SK-N-SH (cell line): ENCODE results near the gene PCDHGA1. TPM values are rescaled to one million over a fixed set of nuclear protein-coding genes. Genes with fewer than 3 reads are reported as not detected.

Experiments used
- CTCF ChIA-PET: fragments of 300-600, 350-600 bp; formaldehyde crosslinking; extraction: SDS; loops from one replicate; lab custom pipeline; 2021; lab: Yijun Ruan, JAX
- POLR2A ChIA-PET: fragments of 350-600 bp; sonication (Branson Sonifier 250); formaldehyde crosslinking; extraction: SDS; loops from one replicate; lab custom pipeline; 2020; ENCODE audit warnings: antibody characterized with exemption, inconsistent platforms; lab: Yijun Ruan, JAX
- DNase-seq: peaks from one replicate; pipeline ENCODE4 v3.0.0; 2012
- H2AFZ ChIP-seq: fragments of 200-600 bp; sonication (generic); 2 replicates; pipeline ENCODE4 v1.8.1; 2016; ENCODE audit warnings: antibody characterized with exemption, mild to moderate bottlenecking, low read depth
- H3F3A ChIP-seq: fragments of 200-600 bp; sonication (generic); replicated peaks from 2 replicates; pipeline ENCODE3; 2016; ENCODE audit warnings: antibody characterized with exemption, mild to moderate bottlenecking; ENCODE audit not compliant: insufficient read depth
- H3K27ac ChIP-seq, 2 experiments: fragments of 200-500 bp in 1 of 2; fragments of 200-600 bp in 1 of 2; sonication (Bioruptor generic) in 1 of 2; sonication (generic), shearing (Covaris generic) in 1 of 2; 2 replicates each; pipeline versions ENCODE4 v1.5.1 to v1.6.1; 2014 to 2016; ENCODE audit warnings: low read depth in 2 of 2, inconsistent platforms in 1 of 2, low read length in 1 of 2, mild to moderate bottlenecking in 1 of 2, mixed read lengths in 1 of 2
- H3K27me3 ChIP-seq: fragments of 200-600 bp; sonication (generic), shearing (Covaris generic); 2 replicates; pipeline ENCODE4 v1.6.1; 2016; ENCODE audit warnings: mixed run types; ENCODE audit not compliant: insufficient read depth
- H3K36me3 ChIP-seq, 2 experiments: fragments of 200-500 bp in 1 of 2; fragments of 200-600 bp in 1 of 2; sonication (Bioruptor generic) in 1 of 2; sonication (generic) in 1 of 2; replicated peaks in 1 of 2; 2 replicates each; pipeline versions ENCODE3 to v1.5.1; 2014 to 2016; ENCODE audit warnings: low read length in 1 of 2, mild to moderate bottlenecking in 1 of 2; ENCODE audit not compliant: insufficient read depth in 2 of 2, control insufficient read depth in 1 of 2
- H3K4me1 ChIP-seq, 2 experiments: fragments of 200-500 bp in 1 of 2; fragments of 200-600 bp in 1 of 2; sonication (Bioruptor generic) in 1 of 2; sonication (generic), shearing (Covaris generic) in 1 of 2; 2 replicates each; pipeline versions ENCODE4 v1.5.1 to v1.6.1; 2014 to 2016; ENCODE audit warnings: low read depth in 1 of 2, low read length in 1 of 2, mixed run types in 1 of 2; ENCODE audit not compliant: insufficient read depth in 2 of 2, control insufficient read depth in 1 of 2
- H3K4me2 ChIP-seq: fragments of 200-600 bp; sonication (generic), shearing (Covaris generic); 2 replicates; pipeline ENCODE4 v1.6.1; 2017; ENCODE audit warnings: mixed run types
- H3K4me3 ChIP-seq, 2 experiments: fragments of 200-500 bp in 1 of 2; fragments of 200-600 bp in 1 of 2; sonication (Bioruptor generic) in 1 of 2; sonication (generic), shearing (Covaris generic) in 1 of 2; 2 replicates each; pipeline versions ENCODE4 v1.5.1 to v1.8.1; 2014 to 2016; ENCODE audit warnings: low read depth in 2 of 2, inconsistent platforms in 1 of 2, low read length in 1 of 2, mild to moderate bottlenecking in 1 of 2, mixed read lengths in 1 of 2, moderate library complexity in 1 of 2
- H3K79me2 ChIP-seq: fragments of 200-600 bp; sonication (generic); 2 replicates; pipeline ENCODE4 v1.8.1; 2017; ENCODE audit warnings: mild to moderate bottlenecking; ENCODE audit not compliant: insufficient read depth
- H3K9ac ChIP-seq: fragments of 200-600 bp; sonication (generic); 2 replicates; pipeline ENCODE4 v1.6.1; 2017; ENCODE audit warnings: mixed run types
- H3K9me2 ChIP-seq: fragments of 200-600 bp; sonication (generic); 2 replicates; pipeline ENCODE4 v1.6.1; 2017; ENCODE audit warnings: mixed run types
- H3K9me3 ChIP-seq: fragments of 200-600 bp; sonication (generic); 2 replicates; pipeline ENCODE4 v1.6.1; 2017; ENCODE audit warnings: mixed run types, mild to moderate bottlenecking, moderate library complexity
- H4K20me1 ChIP-seq: fragments of 200-600 bp; sonication (generic); 2 replicates; pipeline ENCODE4 v1.6.1; 2017; ENCODE audit warnings: mild to moderate bottlenecking, mixed run types; ENCODE audit not compliant: insufficient read depth
- CHD2 ChIP-seq: fragments of 150-350 bp; IDR thresholded peaks from 2 replicates; pipeline ENCODE4 v1.6.1; 2018; ENCODE audit warnings: low read length; ENCODE audit not compliant: partially characterized antibody
- CTCF ChIP-seq: fragments of 200-600 bp; sonication (generic); IDR thresholded peaks from 2 replicates; pipeline ENCODE4 v1.6.1; 2017; ENCODE audit warnings: antibody characterized with exemption, mild to moderate bottlenecking, moderate library complexity
- ELF1 ChIP-seq: IDR thresholded peaks from 2 replicates; pipeline ENCODE4 v1.4.0; 2012
- EP300 ChIP-seq, 2 experiments: IDR thresholded peaks; 2 replicates each; pipeline versions ENCODE4 v1.4.0 to v1.6.1; 2012; ENCODE audit warnings: borderline replicate concordance in 1 of 2, low read depth in 1 of 2, low read length in 1 of 2
- EZH2phosphoT487 ChIP-seq: fragments of 200-600 bp; sonication (generic); IDR thresholded peaks from 2 replicates; pipeline ENCODE4 v1.6.1; 2017; ENCODE audit warnings: low read depth, mixed run types, mild to moderate bottlenecking, antibody characterized with exemption, moderate library complexity, borderline replicate concordance
- FOSL2 ChIP-seq: IDR thresholded peaks from 2 replicates; pipeline ENCODE4 v1.4.0; 2012; ENCODE audit warnings: low read depth, mild to moderate bottlenecking, moderate library complexity, borderline replicate concordance
- FOXJ3 ChIP-seq: sonication (generic); formaldehyde crosslinking; IDR thresholded peaks from 2 replicates; pipeline ENCODE4 v1.5.1; 2020; ENCODE audit warnings: mild to moderate bottlenecking, missing genetic modification reagents
- FOXM1 ChIP-seq: IDR thresholded peaks from 2 replicates; pipeline ENCODE4 v1.4.0; 2012; ENCODE audit warnings: low read depth, mild to moderate bottlenecking
- GABPA ChIP-seq: IDR thresholded peaks from 2 replicates; pipeline ENCODE4 v1.4.0; 2012; ENCODE audit warnings: low read depth, mild to moderate bottlenecking
- MEF2A ChIP-seq: IDR thresholded peaks from 2 replicates; pipeline ENCODE4 v1.4.0; 2012; ENCODE audit warnings: low read depth, borderline replicate concordance
- PBX3 ChIP-seq: IDR thresholded peaks from 2 replicates; pipeline ENCODE4; 2012
- RCOR1 ChIP-seq: fragments of 150-350 bp; IDR thresholded peaks from 2 replicates; pipeline ENCODE4 v1.6.1; 2017; ENCODE audit warnings: antibody characterized with exemption, low read length
- RFX5 ChIP-seq: IDR thresholded peaks from 2 replicates; pipeline ENCODE4 v1.6.1; 2012; ENCODE audit warnings: mild to moderate bottlenecking, improper control_type of control experiment, low read length
- RXRA ChIP-seq: IDR thresholded peaks from 2 replicates; pipeline ENCODE4 v1.4.0; 2012; ENCODE audit warnings: low read depth, mild to moderate bottlenecking, borderline replicate concordance
- SMC3 ChIP-seq: IDR thresholded peaks from 2 replicates; pipeline ENCODE4 v1.6.1; 2012; ENCODE audit warnings: low read depth, low read length, improper control_type of control experiment
- TAF1 ChIP-seq: IDR thresholded peaks from 2 replicates; pipeline ENCODE4 v1.6.1; 2012; ENCODE audit warnings: low read depth, mild to moderate bottlenecking, low read length, moderate library complexity, borderline replicate concordance
- TCF12 ChIP-seq: IDR thresholded peaks from 2 replicates; pipeline ENCODE4 v1.4.0; 2012
- USF1 ChIP-seq: IDR thresholded peaks from 2 replicates; pipeline ENCODE4 v1.4.0; 2012; ENCODE audit warnings: low read depth, borderline replicate concordance
- WGBS: methylation state at CpG from one replicate; pipeline ENCODE4 v1.1.6; 2017; ENCODE audit warnings: low lambda C conversion rate; 5-methylcytosine and 5-hydroxymethylcytosine counted together
- polyA plus RNA-seq, 3 experiments: library from polyadenylated mRNA; depleted of rRNA; stranded (reverse); fragments of >200 nt; gene quantifications; 2 replicates each; pipeline ENCODE4 v1.2.3, GENCODE V29; 2012

Gene PCDHGA1
- polyA plus RNA-seq, 1 of the 3 experiments (the other 2 are of a cell fraction): 1.2 TPM

- H3K9me3 ChIP-seq: no peaks in the 10 kb centered on the region
- TF ChIP-seq ELF1: no peak
- TF ChIP-seq RXRA: no peak
- no peak for TF ChIP-seq EZH2phosphoT487
- no peak for TF ChIP-seq GABPA
- no peak for TF ChIP-seq PBX3
- no peak for TF ChIP-seq CHD2
- no peak for TF ChIP-seq RCOR1
- no peak for TF ChIP-seq EP300 (IDR thresholded peaks at IDR 0.05; ENCODE audit: borderline replicate concordance in 1 of 2, low read depth in 1 of 2, low read length in 1 of 2)
- TF ChIP-seq MEF2A: no peak
- TF ChIP-seq, all 33 proteins: peak for 0
- peaks cover 14% of the 10 kb centered on the region for H3K79me2 ChIP-seq
- H3K36me3 ChIP-seq: peaks cover 12 to 21% of the 10 kb centered on the region in 2 experiments
- H2AFZ ChIP-seq: no peak overlapping the region
- H3K4me2 ChIP-seq: no peak overlapping the region
- peaks cover 37% of the 10 kb centered on the region for H3F3A ChIP-seq
- no peak overlapping the region for H3K9ac ChIP-seq
- H3K4me3 ChIP-seq: no peak overlapping the region
- POLR2A ChIA-PET: no interaction called here
- DNase-seq: no peak
- H3K4me1 ChIP-seq: peaks cover 36 to 54% of the 10 kb centered on the region in 2 experiments
- CTCF ChIA-PET: interaction anchor here (1.2 to 13.1 kb wide), 5 partner anchors 10 to 405 kb away, joined by 3 to 191 read pairs (median 4); partner anchors contain the start of genes PCDHB4 and PCDHGC3
- no peaks in the 10 kb centered on the region for H3K9me2 ChIP-seq
- no peaks in the 10 kb centered on the region for H3K27me3 ChIP-seq
- WGBS: 83% methylated on average over 1 of the region's 1 CpG
- peak overlapping the region in 1 of 2 experiments; percentile 74; a peak in 2 of 4 replicates for H3K27ac ChIP-seq
- no peaks in the 10 kb centered on the region for H4K20me1 ChIP-seq
These were observed 197.1 kb downstream of the PCDHGA1 start for GRCh38 chr5:141527426-141527825.

GRCh38 chr5:141528291-141528984 is 198.1 kb downstream of the PCDHGA1 start:
- no peak overlapping the region for H3K4me3 ChIP-seq
- CTCF ChIA-PET: interaction anchor here (1.2 to 13.1 kb wide), 6 partner anchors 11 to 406 kb away, joined by 3 to 191 read pairs (median 4); partner anchors contain the start of gene PCDHB4
- POLR2A ChIA-PET: interaction anchor here (0.5 kb wide), 1 partner anchor 10 kb away, joined by 3 read pairs; no protein-coding TSS in a partner anchor
- TF ChIP-seq FOXM1 (no peak), FOSL2 (no peak), ELF1 (no peak), SMC3 (no peak), EZH2phosphoT487 (no peak), MEF2A (no peak), CTCF (no peak), TAF1 (no peak), GABPA (no peak), RFX5 (no peak), EP300 (IDR thresholded peaks at IDR 0.05; ENCODE audit: borderline replicate concordance in 1 of 2, low read depth in 1 of 2, low read length in 1 of 2) (no peak), TCF12 (no peak), FOXJ3 (CRISPR knock-in tag) (no peak), USF1 (no peak)
- no peaks in the 10 kb centered on the region for H3K9me2 ChIP-seq
- no peaks in the 10 kb centered on the region for H4K20me1 ChIP-seq
- peak overlapping the region; percentile 74 to 82 for H3K27ac ChIP-seq
- DNase-seq: no peak
- no peak overlapping the region for H2AFZ ChIP-seq
- H3K79me2 ChIP-seq: peaks cover 8% of the 10 kb centered on the region; the same call in 1 of the 2 replicates
- H3K27me3 ChIP-seq: no peaks in the 10 kb centered on the region
- no peaks in the 10 kb centered on the region for H3K9me3 ChIP-seq
- H3K4me1 ChIP-seq: peaks cover 36 to 49% of the 10 kb centered on the region in 2 experiments
- peaks cover 32% of the 10 kb centered on the region for H3F3A ChIP-seq
- H3K4me2 ChIP-seq: peak overlapping the region; percentile 53
- H3K9ac ChIP-seq: peak overlapping the region; percentile 25; the same call in 1 of the 2 replicates
- 91% methylated on average over 11 of the region's 11 CpGs for WGBS
- peaks cover 3 to 24% of the 10 kb centered on the region in 2 experiments for H3K36me3 ChIP-seq
